ENCODE measurements around the gene COMMD7. TPM values are rescaled to one million over a fixed set of nuclear protein-coding genes. Genes with fewer than 3 reads are reported as not detected.

Gene COMMD7
- total RNA-seq, 4 donors from 2014 or later = 19.3 to 20.6 (median 19.8) TPM

GRCh38 chr20:32764005-32764960, 21.0 kb upstream of the COMMD7 start:
- TF ChIP-seq CTCF (IDR thresholded peaks at IDR 0.05) = no peak
- DNase-seq (ENCODE audit: low spot score) = no peak
- ATAC-seq (ENCODE audit: low FRiP score) = no peak

GRCh38 chr20:32763202-32764004, 20.1 kb upstream of the COMMD7 start:
- DNase-seq (ENCODE audit: low spot score) (no peak), ATAC-seq (ENCODE audit: low FRiP score) (no peak)
- no peak for TF ChIP-seq CTCF (IDR thresholded peaks at IDR 0.05)

GRCh38 chr20:32762754-32763201, 19.5 kb upstream of the COMMD7 start:
- ATAC-seq (ENCODE audit: low FRiP score) (no peak), DNase-seq (ENCODE audit: low spot score) (no peak)
- TF ChIP-seq CTCF (IDR thresholded peaks at IDR 0.05) = no peak

GRCh38 chr20:32761831-32762753, 18.8 kb upstream of the COMMD7 start, which contains the start of gene DNMT3B:
DNMT3B (plus strand) TSS chr20:32762385; CDS start chr20:32780324, 17,939 bp downstream.
- TF ChIP-seq CTCF (IDR thresholded peaks at IDR 0.05) = no peak
- DNase-seq (ENCODE audit: low spot score) (no peak), ATAC-seq (ENCODE audit: low FRiP score) (peak; percentile 86)

GRCh38 chr20:32761417-32761830, 18.2 kb upstream of the COMMD7 start:
- ATAC-seq (ENCODE audit: low FRiP score) (no peak), DNase-seq (ENCODE audit: low spot score) (no peak)
- TF ChIP-seq CTCF (IDR thresholded peaks at IDR 0.05) = no peak

- TF ChIP-seq CTCF (IDR thresholded peaks at IDR 0.05) = no peak
- DNase-seq (ENCODE audit: low spot score) = no peak
- no peak for ATAC-seq (ENCODE audit: low FRiP score)
These were observed 12.9 kb upstream of the COMMD7 start for GRCh38 chr20:32756156-32756555.
